LNCAP (cell line): ENCODE measurements around the gene TOP3A.

Experiments
- TF ChIP-seq, protein P1 (sequence below): fragments of 450-650 bp; IDR thresholded peaks from 2 replicates; pipeline ENCODE4 v1.5.1; 2017; ENCODE audit warnings: mild to moderate bottlenecking

Gene TOP3A

GRCh38 chr17:18236494-18236893 lies 78.3 kb downstream of the TOP3A start:
- TF ChIP-seq, protein P1, sequence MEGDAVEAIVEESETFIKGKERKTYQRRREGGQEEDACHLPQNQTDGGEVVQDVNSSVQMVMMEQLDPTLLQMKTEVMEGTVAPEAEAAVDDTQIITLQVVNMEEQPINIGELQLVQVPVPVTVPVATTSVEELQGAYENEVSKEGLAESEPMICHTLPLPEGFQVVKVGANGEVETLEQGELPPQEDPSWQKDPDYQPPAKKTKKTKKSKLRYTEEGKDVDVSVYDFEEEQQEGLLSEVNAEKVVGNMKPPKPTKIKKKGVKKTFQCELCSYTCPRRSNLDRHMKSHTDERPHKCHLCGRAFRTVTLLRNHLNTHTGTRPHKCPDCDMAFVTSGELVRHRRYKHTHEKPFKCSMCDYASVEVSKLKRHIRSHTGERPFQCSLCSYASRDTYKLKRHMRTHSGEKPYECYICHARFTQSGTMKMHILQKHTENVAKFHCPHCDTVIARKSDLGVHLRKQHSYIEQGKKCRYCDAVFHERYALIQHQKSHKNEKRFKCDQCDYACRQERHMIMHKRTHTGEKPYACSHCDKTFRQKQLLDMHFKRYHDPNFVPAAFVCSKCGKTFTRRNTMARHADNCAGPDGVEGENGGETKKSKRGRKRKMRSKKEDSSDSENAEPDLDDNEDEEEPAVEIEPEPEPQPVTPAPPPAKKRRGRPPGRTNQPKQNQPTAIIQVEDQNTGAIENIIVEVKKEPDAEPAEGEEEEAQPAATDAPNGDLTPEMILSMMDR: no peak

GRCh38 chr17:18235743-18236256 lies 79.0 kb downstream of the TOP3A start:
- TF ChIP-seq, protein P1: no peak

- TF ChIP-seq, protein P1: no peak
Measured at GRCh38 chr17:18234853-18235380, 79.9 kb downstream of the TOP3A start.

GRCh38 chr17:18233803-18234518 lies 80.8 kb downstream of the TOP3A start:
- TF ChIP-seq, protein P1: no peak

GRCh38 chr17:18231164-18231563 lies 83.6 kb downstream of the TOP3A start:
- TF ChIP-seq, protein P1: no peak

DNA sequence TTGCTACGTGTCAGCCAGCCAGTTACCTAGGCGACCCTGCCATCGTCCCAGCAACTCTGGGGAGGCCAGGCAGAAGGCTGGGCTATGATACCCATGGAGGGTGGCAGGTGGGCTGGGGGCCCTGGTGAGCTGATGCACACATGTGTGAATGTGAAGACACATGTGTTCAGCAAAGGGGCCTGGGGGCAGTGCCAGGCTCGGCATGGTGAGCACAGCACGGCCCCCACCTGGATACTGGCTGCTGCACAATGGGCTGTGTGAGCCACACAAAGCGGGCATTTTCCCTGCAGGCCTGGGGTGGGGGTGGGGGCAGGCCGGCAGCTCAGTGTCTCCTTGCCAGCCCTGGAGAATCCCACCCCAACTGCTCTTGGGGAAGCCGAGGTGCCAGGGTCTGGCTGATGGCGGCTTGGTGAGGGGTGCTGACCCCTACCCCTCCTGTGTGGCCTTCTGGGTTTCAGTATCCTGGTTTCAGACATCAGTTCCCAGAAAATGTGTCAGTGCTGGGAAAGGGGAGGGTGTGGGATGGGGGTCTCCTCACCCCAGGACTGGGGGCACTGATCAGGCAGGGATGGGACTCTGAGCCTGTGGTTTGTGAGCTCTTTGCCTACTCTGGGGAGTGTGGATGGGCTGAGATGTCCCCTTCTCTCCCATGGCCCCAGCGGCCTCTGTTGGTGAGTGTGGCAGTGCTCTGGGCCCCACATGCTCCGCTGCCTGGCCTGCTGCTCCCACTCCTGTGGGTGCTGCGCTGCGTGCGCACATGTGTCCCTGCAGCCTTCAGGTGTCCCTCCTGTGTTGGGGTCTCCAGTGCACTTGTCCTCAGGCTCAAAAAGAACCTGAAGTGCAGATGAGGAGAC lies 84.3 kb downstream of the TOP3A start:
- TF ChIP-seq, protein P1: no peak

DNA sequence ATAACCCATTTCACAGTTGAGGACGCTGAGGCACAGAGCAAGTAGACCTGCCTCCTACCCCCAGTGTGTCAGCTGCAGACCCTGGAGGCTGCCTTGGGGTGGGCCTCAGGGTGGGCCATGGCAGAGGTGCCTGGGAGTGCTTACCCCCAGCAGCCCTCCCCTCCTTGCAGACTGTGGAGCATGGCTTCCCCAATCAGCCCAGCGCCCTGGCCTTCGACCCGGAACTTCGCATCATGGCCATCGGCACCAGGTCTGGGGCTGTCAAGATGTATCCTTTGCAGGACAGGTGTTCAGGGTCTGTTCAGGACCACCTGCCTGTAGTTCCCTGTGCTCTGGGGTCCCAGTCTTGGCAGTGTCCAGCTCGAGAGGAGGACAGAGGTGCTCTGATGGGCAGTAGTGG lies 85.0 kb downstream of the TOP3A start:
- TF ChIP-seq, protein P1: no peak
